ENCODE results near the gene VPS13C. TPM values are rescaled to one million over a fixed set of nuclear protein-coding genes. Genes with fewer than 3 reads are reported as not detected.
"Not testable (repeated sequence)": the region's sequence is repeated elsewhere in the genome, so short reads cannot be mapped to it uniquely, and the experiment has no call there.

Gene VPS13C
- total RNA-seq, 1 donor from 2014 or later, result 38.7 TPM

GRCh38 chr15:62054979-62055378 is 5.3 kb downstream of the VPS13C start:
- Mint-ChIP-seq H3K27me3 (no peaks in the 10 kb centered on the region), H3K4me1 (ENCODE audit: unreplicated experiment) (peaks cover 19% of the 10 kb centered on the region), H3K9me3 (no peaks in the 10 kb centered on the region), H3K36me3 (peaks cover 3% of the 10 kb centered on the region), H3K4me3 (no peak overlapping the region), H3K27ac (no peak overlapping the region)
- DNase-seq (ENCODE audit: extremely low spot score, unreplicated experiment), result no peak
- no peak for TF ChIP-seq CTCF (conservative IDR thresholded peaks at IDR 0.05)

- Mint-ChIP-seq H3K4me1 (ENCODE audit: unreplicated experiment) (peaks cover 12% of the 10 kb centered on the region), H3K4me3 (no peak overlapping the region), H3K27me3 (no peaks in the 10 kb centered on the region), H3K27ac (no peak overlapping the region), H3K36me3 (peaks cover 3% of the 10 kb centered on the region), H3K9me3 (no peaks in the 10 kb centered on the region)
- TF ChIP-seq CTCF (conservative IDR thresholded peaks at IDR 0.05), result no peak
- DNase-seq (ENCODE audit: extremely low spot score, unreplicated experiment), result no peak
Measured at GRCh38 chr15:62053439-62054085, 6.7 kb downstream of the VPS13C start.

GRCh38 chr15:62052713-62053112 is 7.5 kb downstream of the VPS13C start:
- Mint-ChIP-seq H3K4me1 (ENCODE audit: unreplicated experiment) (peaks cover 12% of the 10 kb centered on the region), H3K36me3 (peaks cover 3% of the 10 kb centered on the region), H3K4me3 (no peak overlapping the region), H3K27ac (no peak overlapping the region), H3K27me3 (no peaks in the 10 kb centered on the region), H3K9me3 (no peaks in the 10 kb centered on the region)
- no peak for DNase-seq (ENCODE audit: extremely low spot score, unreplicated experiment)
- TF ChIP-seq CTCF (conservative IDR thresholded peaks at IDR 0.05), result no peak

- Mint-ChIP-seq H3K4me1 (ENCODE audit: unreplicated experiment) (peaks cover 12% of the 10 kb centered on the region), H3K9me3 (no peaks in the 10 kb centered on the region), H3K27me3 (no peaks in the 10 kb centered on the region), H3K36me3 (no peaks in the 10 kb centered on the region), H3K4me3 (no peak overlapping the region), H3K27ac (no peak overlapping the region)
- TF ChIP-seq CTCF (conservative IDR thresholded peaks at IDR 0.05), result no peak
- DNase-seq (ENCODE audit: extremely low spot score, unreplicated experiment), result no peak
Measured at GRCh38 chr15:62051166-62051565, 9.1 kb downstream of the VPS13C start.

- Mint-ChIP-seq H3K27me3 (no peaks in the 10 kb centered on the region), H3K4me3 (no peak overlapping the region), H3K36me3 (no peaks in the 10 kb centered on the region), H3K27ac (no peak overlapping the region), H3K4me1 (ENCODE audit: unreplicated experiment) (peaks cover 12% of the 10 kb centered on the region), H3K9me3 (no peaks in the 10 kb centered on the region)
- no peak for DNase-seq (ENCODE audit: extremely low spot score, unreplicated experiment)
- no peak for TF ChIP-seq CTCF (conservative IDR thresholded peaks at IDR 0.05)
Measured at GRCh38 chr15:62050115-62050514, 10.1 kb downstream of the VPS13C start.

GRCh38 chr15:62048254-62048653 is 12.0 kb downstream of the VPS13C start:
- H3K4me3 Mint-ChIP-seq; H3K9me3 Mint-ChIP-seq; DNase-seq (ENCODE audit: extremely low spot score, unreplicated experiment); H3K4me1 Mint-ChIP-seq (ENCODE audit: unreplicated experiment); H3K27ac Mint-ChIP-seq; H3K27me3 Mint-ChIP-seq; H3K36me3 Mint-ChIP-seq: not testable (repeated sequence)
